ENCODE measurements around the gene TBCA. TPM values are rescaled to one million over a fixed set of nuclear protein-coding genes. Genes with fewer than 3 reads are reported as not detected.

The TBCA gene
- polyA plus RNA-seq (ENCODE audit: insufficient read length in 4 of 4), result 100 to 1,000 TPM; 211 to 299 (median 269) TPM

DNA sequence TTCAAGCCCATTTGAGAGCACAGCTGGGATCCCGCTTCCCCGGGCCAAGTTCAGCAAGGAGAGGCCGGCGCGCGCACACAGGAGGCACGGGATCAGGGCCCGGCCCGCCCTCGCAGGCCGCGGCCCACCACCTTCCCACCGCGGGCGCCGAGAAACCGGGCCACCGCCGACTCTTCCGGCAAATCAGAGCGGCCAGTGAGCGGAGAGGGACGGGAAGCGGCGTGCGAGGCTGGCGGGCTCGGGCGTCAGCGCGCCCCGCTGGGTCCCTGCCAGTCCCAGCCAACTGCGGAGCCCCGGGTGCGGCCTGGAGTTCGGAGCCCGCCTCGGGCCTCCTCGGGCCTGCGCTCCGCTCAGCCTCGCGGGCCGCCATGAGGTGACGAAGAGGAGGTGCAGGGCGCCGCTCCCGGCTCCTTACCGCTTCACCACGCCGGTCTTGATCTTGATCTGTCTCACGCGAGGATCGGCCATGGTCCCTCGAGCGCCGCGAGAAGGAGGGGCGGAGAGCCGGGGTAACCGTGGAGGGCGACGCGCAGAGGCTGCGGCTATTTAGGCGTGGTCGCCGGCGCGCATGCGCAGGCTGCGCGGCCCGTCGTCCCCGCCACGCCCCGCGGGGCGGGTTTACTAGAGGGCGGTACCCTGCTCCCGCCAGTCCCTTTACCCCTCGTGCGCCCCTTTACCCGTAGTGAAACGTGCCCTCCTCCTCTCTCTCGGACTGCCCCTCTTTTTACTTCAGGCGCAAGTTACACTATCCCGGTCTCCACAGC lies at the start of gene TBCA:
Gene TBCA, minus strand, starts transcription at position 550 of the 764 bp plus-strand sequence. Its CDS starts 82 bp downstream, at position 468.
- peak; percentile 81 to 88 (median 85) for DNase-seq (ENCODE audit: low read depth in 4 of 4, low spot score in 3 of 4)

- DNase-seq (ENCODE audit: low read depth in 4 of 4, low spot score in 3 of 4), result no peak
These were observed 48.8 kb upstream of the TBCA start for GRCh38 chr5:77824981-77825380.

- no peak for DNase-seq (ENCODE audit: low read depth in 4 of 4, low spot score in 3 of 4)
These were observed 40.5 kb upstream of the TBCA start for GRCh38 chr5:77816686-77817085.

DNA sequence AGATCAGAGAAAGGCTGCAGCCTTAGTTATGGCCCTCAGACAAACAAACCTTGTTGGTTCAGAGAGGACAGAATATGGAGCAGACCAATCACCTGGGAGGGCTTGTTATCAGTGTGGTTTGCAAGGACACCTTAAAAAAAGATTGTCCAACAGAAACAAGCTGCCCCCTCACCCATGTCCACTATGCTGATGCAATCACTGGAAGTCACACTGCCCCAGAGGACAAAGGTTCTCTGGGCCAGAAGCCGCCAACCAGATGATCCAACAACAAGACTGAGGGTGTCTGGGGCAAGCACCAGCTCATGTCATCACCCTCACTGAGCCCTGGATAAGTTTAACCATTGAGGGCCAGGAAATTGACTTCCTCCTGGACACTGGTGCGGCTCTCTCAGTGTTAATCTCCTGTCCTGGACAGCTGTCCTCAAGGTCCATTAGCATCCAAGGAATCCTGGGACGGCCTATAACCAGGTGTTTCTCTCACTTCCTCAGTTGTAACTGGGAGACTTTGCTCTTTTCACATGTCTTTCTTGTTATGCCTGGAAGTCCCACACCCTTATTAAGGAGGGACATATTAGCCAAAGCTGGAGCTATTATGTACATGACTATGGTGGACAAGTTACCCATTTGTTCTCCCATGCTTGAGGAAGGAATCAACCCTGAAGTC lies 36.9 kb upstream of the TBCA start:
- DNase-seq (ENCODE audit: low read depth in 4 of 4, low spot score in 3 of 4), result no peak

DNA sequence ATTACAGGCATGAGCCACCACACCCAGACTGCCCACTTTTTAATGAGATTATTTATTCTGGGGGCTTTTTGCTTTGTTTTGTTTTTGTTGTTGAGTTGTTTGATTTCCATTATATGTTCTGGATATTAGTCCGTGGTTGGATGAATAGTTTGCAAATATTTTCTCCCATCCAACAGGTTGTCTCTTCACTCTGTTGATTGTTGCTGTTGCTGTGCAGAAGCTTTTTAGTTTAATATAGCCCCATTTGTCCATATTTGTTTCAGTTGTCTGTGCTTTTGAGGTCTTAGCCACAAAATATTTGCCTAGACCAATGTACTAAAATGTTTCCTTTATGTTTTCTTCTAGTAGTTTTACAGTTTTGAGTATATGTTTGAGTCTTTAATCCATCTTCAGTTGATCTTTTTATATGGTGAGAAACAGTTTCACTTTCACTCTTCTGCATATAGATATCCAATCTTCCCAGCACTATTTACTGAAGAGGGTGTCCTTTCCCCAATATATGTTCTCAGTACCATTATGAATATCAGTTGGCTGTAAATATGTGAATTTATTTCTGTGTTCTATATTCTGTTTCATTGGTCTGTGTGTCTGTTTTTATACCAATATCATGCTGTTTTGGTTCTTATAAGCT lies 30.2 kb upstream of the TBCA start:
- no peak for DNase-seq (ENCODE audit: low read depth in 4 of 4, low spot score in 3 of 4)

DNA sequence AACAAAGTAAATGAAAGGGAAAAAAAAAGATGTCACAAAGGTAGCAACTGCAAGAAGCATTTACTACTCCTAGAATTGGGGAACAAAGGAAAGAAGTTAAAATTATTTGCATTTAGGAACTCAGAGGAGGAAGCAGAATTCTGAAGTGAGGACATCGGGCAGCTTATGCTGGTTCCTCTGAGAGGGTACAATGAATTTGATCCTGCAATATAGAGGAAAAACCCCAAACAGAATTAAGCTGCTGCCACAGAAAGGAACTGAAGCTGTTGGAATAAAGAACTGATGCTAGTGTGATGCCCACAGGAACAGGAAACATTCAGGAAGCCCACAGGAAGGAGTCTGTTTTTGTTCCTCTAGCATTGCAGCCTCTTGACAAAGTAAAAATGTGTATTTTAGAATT lies 22.3 kb upstream of the TBCA start:
- no peak for DNase-seq (ENCODE audit: low read depth in 4 of 4, low spot score in 3 of 4)

GRCh38 chr5:77797136-77797535 lies 21.0 kb upstream of the TBCA start:
- DNase-seq (ENCODE audit: low read depth in 4 of 4, low spot score in 3 of 4), result no peak

DNA sequence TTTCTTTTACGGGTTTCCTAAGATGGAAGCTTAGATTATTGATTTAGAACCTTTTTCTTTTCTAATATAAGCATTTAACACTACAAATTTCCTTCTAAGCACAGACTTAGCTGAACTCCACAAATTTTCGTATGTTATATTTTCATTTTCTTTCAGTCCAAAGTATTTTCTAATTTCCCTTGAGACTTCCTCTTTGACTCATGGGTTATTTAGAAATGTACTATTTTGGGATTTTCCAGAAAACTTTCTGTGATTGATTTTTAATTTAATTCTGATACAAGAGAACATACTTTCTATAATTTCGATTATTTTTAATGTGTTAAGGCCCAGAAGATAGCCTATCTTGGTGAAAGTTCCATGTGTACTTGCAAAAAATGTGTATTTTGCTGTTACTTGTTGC lies 19.7 kb upstream of the TBCA start:
- DNase-seq (ENCODE audit: low read depth in 4 of 4, low spot score in 3 of 4), result no peak

GRCh38 chr5:77795268-77795667 lies 19.1 kb upstream of the TBCA start:
- no peak for DNase-seq (ENCODE audit: low read depth in 4 of 4, low spot score in 3 of 4)

DNA sequence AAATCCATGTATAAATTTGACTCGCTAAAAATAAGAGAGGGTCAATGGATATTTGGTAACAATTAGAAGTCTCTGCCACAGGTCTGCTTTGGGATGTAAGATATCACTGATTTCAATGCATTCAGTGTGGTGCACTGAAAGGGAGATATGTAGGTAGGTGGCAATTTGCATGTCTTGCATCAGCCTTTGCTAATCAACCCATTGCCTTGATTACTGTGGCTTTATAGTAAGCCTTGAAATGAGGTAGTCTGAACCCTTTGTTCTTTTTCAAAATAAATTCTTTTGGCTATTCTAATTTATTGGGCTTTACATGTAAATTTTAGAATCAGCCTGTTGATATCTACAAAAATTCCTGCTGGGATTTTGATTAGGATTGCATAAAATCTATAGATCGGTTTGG lies 15.8 kb upstream of the TBCA start:
- no peak for DNase-seq (ENCODE audit: low read depth in 4 of 4, low spot score in 3 of 4)

DNA sequence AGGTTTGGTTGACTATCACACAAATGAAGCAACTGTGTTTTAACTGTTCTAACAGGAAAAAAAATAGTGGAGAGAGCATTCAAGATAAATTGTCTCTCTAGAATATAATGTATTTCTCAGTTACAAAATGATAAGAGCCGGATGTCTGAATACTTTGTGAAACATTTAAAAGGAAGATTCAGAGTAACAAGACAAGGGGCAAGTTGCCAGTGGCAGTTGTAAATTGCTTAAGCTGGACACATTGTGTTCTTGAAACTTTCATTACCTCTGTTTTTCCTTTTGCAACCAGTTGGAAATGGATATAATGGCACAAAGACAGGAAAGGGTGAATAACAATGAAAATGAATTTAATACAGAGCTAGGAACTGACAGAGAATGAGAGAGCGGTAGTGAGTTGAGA lies 15.2 kb upstream of the TBCA start:
- DNase-seq (ENCODE audit: low read depth in 4 of 4, low spot score in 3 of 4), result no peak

DNA sequence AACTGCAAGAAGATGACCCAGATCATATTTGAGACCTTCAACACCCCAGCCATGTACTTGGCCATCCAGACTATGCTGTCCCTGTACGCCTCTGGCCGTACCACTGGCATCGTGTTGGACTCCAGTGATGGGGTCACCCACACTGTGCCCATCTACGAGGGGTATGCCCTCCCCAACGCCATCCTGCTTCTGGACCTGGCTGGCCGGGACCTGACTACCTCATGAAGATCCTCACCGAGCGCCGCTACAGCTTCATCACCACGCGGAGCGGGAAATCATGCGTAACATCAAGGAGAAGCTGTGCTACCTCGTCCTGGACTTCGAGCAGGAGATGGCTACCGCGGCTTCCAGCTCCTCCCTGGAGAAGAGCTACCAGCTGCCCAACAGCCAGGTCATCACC lies 9.1 kb upstream of the TBCA start:
- DNase-seq (ENCODE audit: low read depth in 4 of 4, low spot score in 3 of 4), result no peak

DNA sequence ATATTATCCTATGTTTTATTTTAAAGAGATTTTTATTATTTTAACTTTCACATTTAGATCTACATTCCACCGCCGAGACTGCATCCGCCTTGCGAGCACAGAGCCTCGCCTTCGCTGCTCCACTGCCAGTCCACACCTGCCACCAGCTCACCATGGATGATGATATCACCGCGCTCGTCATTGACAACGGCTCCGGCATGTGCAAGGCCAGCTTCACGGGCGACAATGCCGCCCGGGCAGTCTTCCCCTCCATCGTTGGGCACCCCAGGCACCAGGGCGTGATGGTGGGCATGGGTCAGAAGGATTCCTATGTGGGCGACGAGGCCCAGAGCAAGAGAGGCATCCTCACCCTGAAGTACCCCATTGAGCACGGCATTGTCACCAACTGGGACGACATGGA lies 8.6 kb upstream of the TBCA start:
- no peak for DNase-seq (ENCODE audit: low read depth in 4 of 4, low spot score in 3 of 4)

- no peak for DNase-seq (ENCODE audit: low read depth in 4 of 4, low spot score in 3 of 4)
These were observed 4.9 kb upstream of the TBCA start for GRCh38 chr5:77781076-77781475.

DNA sequence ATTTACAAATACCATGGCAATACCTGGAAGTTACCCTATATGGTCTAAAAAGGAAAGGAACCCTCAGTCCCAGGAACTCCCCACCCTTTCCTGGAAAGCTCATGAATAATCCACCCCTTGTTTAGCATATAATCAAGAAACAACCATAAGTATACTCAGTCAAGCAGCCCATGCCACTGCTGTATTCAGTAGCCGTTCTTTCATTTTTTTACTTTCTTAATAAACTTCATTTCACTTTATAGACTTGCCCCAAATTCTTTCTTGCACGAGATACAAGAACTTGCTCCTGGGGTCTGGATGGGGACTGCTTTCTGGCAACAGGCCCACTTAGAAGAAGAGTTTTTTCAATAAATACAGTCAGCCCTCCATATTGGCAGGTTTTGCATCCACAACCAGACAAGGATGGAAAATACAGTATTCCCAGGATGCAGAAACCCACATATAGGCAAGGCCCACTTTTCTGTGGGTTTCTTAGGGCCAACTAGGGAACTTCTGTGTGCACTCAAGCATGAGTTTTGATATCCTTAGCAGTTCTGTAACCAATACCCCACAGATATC lies 2.8 kb upstream of the TBCA start:
- no peak for DNase-seq (ENCODE audit: low read depth in 4 of 4, low spot score in 3 of 4)

DNA sequence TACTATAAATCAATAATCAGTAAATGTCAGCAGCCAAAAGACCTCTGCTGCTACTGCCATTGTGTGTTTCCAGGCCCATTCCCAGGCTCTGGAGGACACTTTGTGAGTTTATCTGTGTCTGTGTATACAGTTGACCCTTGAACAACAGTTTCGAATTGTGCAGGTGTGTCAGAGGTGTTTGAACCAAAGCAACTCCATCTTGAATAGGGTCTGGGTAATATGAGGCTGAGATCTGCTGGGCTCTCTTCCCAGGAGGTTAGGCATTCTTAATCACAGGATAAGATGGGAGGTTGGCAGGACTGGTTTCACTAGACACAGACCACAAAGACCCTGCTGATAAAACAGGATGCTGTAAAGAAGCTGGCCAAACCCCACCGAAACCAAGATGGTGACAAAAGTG lies 2.3 kb upstream of the TBCA start:
- no peak for DNase-seq (ENCODE audit: low read depth in 4 of 4, low spot score in 3 of 4)

DNA sequence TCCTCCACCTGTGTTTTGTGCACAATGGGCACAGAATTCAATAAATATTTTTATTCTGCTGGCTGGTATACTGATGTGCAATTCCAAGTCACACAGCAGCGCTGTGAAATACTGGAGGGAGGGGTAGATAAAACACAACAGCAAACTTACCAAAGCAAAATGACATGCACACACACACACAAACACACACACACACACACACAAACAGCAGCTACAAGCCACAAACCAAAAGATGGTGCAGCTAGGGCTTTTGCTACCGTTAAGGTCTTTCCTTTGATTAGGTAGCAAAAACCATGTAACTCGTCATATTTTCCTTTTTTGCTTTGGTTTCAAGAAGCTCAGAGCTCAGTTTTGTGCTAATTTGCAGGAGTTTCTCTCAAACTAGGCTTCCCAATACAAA lies 1.8 kb upstream of the TBCA start:
- no peak for DNase-seq (ENCODE audit: low read depth in 4 of 4, low spot score in 3 of 4)

GRCh38 chr5:77777281-77777892 lies 1.2 kb upstream of the TBCA start:
- DNase-seq (ENCODE audit: low read depth in 4 of 4, low spot score in 3 of 4), result no peak

GRCh38 chr5:77776554-77777206 lies 541 bp upstream of the TBCA start:
- peak in 1 of 4 donors; percentile 21 for DNase-seq (ENCODE audit: low read depth in 4 of 4, low spot score in 3 of 4)

DNA sequence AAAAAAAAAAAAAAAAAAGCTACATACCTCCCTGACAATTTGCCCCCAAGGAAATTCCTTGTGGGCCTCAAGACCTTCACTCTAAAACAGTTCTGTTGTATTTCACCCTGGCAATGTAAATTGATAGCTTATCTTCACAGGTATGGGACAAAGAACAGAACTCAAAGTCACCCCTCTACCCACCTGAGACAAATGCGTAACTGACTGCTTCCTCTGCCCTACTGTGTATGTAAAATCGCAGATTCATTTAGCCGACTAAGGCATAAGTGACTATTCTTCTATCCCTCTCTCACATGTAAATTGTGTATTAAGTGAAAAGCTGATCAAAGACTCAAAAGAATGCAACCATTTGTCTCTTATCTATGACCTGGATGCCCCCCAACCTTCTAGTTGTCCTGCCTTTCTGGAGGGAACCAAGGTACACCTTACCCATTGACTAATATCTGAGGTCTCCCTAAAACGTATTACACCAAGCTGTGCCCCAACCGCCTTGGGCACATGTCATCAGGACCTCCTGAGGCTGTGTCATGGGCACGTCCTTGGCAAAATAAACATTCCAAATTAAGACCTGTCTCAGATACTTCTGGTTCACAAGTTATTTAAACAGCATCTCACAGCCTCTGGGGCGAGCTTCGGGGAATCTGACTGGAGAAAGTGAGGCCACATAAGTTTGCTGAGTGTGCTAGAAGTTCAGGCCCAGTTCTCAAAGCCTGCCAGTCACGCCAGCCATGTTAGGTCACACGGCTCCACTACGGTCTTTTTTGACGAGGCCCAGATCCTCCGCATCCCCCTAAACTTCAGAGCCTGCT lies 954 bp downstream of the TBCA start:
- DNase-seq (ENCODE audit: low read depth in 4 of 4, low spot score in 3 of 4), result no peak

Data from left renal pelvis (tissue), 4 donors.